HG03354 (cell line): Measurements from ENCODE around the gene TMEM145.
"Not testable (repeated sequence)": the region's sequence is repeated elsewhere in the genome, so short reads cannot be mapped to it uniquely, and the experiment has no call there.

Experiments
- ATAC-seq: cut with Tn5 transposase; IDR thresholded peaks from one replicate; pipeline ENCODE4 v1.9.1; 2021; ENCODE audit warnings: mild to moderate bottlenecking; ENCODE audit not compliant: unreplicated experiment, poor library complexity, severe bottlenecking

Gene TMEM145

DNA sequence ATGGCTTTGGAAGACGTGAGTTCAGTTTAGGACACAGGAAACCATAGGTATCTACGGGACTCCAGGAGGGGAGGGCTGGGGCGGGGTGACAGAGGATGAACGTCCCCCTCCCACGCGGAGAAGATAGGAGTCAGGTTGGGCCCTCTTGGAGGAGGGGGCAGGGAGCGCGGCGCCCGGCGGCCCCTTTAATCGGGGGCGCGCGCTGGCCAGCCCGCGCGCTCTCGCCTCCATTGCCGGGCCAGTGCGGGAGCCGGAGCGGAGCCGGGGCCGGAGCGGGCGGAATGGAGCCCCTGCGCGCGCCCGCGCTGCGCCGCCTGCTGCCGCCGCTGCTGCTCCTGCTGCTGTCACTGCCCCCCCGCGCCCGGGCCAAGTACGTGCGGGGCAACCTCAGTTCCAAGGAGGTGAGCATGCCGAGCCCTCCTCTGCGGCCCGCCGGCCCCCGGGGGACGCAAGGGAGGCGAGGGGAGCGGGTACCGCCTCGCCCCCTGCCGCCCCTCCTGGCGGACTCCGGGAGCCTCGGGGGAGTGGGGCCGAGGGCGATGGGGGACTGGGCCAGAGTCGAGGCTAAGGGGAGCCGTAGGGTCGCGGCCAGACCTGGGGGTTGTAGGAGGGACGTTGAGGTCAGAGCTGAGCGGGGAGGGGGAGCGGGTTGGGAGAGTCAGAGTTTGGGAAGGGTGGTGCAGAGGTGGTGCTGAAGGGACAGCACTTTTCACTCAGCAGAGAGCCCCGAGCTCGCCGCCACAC, at the start of gene TMEM145:
TMEM145 (plus strand) TSS at position 214 of the 744 bp plus-strand sequence; CDS start at position 282, 68 bp downstream.
- no peak for ATAC-seq

DNA sequence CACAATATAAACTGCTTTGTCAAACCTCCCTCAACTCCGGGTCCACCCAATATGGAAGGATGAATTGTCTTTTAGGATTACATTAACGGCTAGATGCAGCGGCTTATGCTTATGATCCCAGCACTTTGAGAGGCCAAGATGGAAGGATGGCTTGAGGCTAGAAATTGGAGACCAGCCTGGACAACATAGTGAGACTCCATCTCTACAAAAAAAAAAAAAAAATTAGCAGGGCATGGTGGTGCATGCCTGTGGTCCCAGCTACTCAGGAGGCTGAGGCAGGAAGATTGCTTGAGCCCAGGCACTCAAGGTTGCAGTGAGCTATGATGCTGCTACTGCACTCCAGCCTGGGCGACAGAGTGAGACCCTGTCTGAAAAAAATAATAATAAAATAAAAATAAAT, 47.0 kb upstream of the TMEM145 start:
- not testable (repeated sequence) for ATAC-seq

DNA sequence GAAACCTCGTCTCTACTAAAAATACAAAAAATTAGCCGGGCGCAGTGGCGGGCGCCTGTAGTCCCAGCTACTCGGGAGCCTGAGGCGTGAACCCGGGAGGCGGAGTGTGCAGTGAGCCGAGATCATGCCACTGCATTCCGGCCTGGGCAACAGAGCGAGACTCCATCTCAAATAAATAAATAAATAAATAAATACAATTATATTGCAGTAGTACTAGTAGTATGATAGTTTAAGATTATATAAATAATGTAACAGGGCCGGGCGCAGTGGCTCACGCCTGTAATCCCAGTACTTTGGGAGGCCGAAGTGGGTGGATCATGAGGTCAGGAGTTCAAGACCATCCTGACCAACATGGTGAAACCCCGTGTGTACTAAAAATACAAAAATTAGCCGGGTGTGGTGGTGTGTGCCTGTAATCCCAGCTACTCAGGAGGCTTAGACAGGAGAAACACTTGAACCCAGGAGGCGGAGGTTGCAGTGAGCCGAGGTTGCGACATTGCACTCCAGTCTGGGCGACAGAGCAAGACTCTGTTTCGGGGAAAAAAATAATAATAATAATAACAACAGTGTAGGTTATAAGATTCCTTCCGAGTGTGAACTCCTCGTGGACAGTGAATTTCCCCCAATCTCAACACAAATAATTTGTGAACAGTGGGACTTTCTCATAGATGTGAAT, 46.0 kb upstream of the TMEM145 start:
- ATAC-seq: not testable (repeated sequence)

DNA sequence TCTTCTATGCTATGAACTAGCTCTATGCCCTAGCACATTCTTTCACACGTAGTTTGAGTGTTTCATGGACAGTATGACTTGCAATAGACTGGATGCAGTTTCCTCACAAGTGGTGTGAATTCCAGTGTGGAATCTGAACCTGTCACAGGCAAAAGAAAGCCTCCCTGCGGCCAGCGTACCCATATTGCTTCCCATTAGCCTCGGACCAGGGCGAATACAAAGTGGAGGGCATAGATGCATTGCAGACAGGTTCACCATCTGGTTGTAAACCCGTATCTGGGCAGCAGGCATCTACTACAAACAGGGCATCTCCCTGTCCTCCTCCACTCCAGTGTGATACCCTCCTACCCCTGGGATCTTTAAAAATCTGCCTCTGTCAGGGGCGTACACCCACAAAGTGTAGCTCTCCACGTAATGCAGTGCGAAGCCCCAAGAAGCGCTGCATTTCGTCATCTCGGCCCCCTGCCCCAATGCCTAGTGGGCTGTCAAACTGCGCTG, 45.4 kb upstream of the TMEM145 start:
- no peak for ATAC-seq

DNA sequence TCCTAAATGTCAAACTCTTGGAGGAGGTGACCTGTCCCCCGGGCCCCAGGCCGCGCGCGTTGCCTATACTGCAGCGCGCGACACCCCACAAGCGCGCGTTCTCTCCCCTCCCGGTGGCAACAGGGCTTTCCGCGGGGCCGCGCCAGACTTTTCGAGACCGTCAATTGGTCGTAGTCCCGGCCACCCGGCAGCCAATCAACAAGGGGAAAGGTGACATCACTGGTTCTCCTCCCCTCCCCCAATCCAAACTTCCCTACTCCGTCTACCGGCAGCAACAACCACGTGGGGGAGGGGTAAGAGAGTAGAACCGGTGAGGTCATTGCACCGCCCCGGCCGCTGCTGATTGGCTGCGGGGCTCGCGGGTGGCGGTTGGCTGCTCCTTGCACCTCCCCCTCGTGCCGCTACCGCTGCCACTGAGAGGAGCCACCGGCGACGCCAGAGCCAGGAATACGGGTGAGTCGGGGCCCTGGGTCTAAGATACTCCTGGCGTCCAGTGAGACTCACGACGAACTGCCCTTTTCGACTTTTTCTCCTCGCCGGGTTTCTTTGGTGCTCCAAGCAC, 44.9 kb upstream of the TMEM145 start:
- ATAC-seq: peak; percentile 62

DNA sequence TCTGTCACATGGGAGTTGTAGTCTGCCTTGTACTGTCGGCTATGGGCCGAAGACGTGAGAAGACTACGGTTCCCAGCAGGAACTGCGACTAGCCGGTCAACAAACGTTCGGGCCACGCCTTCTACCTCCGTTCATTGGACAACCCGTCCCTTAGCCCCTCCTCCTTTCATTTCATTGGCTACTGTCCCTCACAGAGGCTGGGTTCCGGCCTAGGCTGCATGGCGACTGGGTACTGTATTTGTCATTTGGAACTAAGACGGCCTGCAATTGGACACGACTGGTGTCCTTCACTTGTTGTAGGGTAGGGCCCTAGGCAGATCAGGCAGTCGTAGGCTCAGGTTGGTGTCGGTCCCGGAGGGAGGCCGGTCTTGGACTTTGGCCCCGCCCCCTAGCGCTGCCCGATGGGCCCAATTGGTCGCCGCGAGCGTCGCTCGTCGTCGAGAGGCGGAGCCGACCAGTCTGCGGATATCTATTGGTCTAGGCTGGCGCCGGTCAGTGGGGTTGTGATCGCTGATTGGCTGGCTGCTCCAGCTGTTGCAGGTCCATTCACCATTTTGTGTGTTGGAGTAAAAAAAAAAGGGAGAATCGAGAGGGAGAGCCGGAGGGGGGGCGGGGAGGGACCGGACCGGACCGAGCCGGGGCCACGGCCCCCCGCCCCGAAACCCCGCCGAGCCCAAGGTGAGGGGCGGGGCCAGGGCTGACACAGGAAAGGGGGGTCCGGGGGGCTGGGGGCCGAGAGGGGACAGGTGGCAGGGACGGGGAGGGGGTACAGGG, 44.2 kb upstream of the TMEM145 start, which contains the start of gene CIC:
CIC (plus strand) TSS at position 549 of the 774 bp plus-strand sequence. CDS start 2,532 bp downstream, outside the sequence.
- peak; percentile 77 for ATAC-seq

DNA sequence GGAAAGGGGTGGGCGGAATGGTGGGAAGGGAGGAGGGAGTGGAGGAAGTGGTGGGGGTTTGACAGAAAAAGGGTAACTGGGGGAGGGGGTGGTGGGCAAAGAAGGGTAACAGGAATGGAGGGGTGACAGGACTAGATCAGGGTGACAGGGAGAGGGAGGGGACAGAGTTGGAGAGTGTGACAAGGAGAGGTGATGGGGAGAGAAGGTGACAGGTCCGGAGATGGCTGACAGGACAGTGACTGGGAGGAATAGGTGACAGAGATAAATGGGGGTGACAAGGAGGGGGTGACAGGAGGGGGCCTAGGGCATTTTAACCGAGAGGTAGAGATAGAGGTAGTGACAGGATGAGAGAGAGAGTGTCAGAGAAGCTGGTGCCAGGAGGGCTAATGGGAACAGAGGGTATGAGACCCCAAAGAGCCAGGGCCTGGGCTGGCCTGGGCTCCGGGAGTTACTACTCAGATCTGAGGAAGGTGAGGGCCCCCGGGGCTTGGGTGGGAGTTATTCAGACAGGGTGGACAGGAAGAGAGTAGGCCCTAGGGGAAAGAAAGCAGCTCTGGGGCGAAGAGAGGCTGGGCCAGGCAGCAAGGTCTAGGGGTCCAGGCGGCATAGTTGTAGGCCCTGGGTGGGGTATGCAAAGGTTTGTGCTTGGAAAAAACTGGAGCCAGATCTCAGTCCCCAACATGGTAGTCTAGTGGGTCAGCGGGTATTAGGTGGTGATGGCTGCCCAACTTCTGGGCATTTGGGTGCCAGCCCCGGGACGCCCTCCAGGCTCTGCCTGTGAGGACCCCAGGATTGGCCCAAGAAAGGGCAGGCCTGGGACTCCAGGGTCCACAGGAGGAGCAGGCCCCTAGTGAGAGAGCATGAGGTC, 43.4 kb upstream of the TMEM145 start:
- ATAC-seq: no peak

DNA sequence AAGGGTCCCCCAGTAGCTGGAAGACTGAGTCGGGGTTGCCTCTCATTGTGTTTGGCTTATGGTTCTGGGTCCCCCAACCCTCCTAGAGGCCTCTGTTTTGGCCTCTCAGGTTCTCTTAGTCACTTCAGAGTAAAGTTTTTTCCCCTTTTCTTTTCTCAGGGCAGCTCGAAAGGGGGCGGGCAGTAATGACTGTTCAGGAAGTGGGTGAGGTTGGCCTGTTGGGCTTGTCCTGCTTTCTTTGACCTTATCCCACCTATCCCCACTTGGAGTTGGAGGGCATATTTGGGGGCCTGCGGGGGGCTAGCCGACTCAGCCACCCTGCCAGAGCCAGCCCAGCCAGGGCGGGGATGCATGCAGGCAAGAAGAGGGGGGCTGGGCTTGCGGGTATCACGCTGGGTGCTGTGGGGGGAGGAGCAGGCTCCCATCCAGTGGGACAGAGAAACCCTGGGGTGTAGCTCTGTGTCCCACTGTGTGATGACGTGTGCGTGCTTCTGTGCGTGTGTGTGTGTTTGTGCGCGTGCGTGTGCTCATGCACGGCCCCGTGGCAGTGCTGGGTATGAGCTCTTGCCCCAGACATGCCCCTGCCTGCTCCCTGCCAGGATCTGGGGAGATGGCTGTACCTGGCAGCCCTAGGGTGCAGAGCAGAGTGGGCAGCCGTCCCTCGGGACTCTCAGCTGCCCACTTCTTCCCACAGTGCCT, 42.6 kb upstream of the TMEM145 start:
- ATAC-seq: no peak

DNA sequence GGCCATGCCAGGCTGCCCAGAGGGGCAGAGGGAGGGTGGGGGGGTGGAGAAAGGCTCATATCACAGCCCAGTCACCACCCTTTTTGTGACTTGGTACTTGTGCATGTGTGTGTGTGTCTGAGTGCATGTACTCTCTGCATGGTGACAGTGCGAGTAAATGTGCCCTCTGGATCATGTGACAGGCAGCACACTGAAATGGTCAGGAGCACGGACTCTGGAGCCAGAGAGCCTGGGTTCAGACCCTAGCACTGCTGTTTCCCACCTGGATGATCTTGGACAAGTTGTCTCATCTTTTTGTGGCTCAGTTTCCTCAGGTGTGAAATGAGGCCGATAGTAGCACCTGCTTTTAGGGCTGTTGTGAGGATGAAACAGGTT, 42.1 kb upstream of the TMEM145 start:
- no peak for ATAC-seq

DNA sequence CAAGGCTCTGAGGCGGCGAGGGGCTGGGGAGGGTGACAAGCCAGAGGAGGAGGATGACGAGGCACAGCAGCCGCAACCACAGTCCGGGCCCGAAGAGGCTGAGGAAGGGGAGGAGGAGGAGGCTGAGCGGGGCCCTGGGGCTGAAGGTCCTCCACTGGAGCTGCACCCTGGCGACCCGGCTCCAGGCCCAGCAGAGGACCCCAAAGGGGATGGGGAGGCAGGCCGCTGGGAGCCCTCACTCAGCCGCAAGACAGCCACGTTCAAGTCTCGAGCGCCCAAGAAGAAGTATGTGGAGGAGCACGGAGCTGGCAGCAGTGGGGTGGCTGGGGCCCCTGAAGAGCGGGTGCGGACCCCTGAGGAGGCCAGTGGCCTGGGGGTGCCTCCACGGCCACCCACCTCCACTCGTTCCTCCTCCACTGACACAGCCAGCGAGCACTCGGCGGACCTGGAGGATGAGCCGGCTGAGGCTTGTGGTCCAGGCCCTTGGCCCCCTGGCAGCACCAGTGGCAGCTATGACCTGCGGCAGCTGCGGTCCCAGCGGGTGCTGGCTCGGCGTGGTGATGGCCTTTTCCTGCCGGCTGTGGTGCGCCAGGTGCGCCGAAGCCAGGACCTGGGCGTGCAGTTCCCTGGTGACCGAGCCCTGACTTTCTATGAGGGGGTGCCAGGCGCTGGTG, 41.1 kb upstream of the TMEM145 start:
- ATAC-seq: no peak

DNA sequence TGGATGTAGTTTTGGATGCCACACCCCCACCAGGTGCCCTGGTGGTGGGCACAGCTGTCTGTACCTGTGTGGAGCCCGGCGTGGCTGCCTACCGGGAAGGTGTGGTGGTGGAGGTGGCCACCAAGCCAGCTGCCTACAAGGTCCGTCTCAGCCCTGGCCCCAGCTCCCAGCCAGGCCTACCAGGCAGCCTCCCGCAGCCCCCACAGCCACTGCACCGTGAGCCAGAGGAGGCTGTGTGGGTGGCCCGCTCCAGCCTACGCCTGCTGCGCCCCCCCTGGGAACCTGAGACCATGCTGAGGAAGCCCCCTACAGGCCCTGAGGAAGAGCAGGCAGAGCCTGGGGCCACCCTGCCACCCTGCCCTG, 40.6 kb upstream of the TMEM145 start:
- no peak for ATAC-seq

DNA sequence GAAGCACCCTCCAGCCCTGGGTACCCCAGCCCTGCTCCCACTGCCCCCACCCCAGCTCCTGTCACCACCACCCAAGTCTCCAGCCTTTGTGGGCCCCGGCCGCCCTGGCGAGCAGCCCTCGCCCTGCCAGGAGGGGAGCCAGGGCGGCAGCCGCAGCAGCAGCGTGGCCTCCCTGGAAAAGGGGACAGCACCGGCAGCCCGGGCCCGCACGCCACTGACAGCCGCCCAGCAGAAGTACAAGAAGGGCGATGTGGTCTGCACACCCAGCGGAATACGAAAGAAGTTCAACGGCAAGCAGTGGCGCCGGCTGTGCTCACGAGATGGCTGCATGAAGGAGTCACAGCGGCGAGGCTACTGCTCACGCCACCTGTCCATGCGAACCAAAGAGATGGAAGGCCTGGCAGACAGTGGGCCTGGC, 40.1 kb upstream of the TMEM145 start:
- no peak for ATAC-seq

DNA sequence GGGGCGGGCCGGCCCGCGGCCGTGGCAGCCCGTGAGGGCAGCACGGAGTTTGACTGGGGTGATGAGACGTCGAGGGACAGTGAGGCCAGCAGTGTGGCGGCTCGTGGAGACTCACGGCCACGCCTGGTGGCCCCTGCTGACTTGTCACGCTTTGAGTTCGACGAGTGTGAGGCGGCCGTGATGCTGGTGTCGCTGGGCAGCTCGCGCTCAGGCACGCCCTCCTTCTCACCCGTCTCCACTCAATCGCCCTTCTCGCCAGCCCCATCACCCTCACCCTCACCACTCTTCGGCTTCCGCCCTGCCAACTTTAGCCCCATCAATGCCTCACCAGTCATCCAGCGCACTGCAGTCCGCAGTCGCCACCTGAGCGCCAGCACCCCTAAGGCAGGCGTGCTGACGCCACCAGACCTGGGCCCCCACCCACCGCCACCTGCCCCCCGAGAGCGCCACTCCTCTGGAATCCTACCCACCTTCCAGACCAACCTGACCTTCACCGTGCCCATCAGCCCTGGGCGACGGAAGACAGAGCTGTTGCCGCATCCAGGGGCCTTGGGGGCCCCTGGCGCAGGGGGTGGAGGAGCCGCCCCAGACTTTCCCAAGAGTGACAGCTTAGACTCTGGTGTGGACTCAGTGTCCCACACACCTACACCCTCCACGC, 39.6 kb upstream of the TMEM145 start:
- no peak for ATAC-seq

DNA sequence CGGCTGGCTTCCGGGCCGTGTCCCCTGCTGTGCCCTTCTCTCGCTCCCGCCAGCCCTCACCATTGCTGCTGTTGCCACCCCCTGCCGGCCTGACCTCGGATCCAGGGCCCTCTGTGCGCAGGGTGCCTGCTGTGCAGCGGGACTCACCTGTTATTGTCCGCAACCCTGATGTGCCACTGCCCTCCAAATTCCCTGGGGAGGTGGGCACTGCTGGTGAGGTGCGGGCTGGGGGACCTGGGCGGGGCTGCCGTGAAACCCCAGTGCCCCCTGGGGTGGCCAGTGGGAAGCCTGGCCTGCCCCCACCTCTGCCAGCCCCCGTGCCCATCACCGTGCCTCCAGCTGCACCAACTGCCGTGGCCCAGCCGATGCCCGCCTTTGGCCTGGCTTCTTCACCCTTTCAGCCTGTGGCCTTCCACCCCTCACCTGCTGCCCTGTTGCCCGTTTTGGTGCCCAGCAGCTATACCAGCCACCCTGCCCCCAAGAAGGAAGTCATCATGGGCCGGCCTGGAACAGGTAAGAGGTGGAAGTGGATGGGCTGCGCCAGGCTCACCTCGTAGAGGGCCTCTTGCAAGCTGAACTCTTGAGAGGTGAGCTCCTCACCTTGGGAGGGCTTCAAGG, 38.9 kb upstream of the TMEM145 start:
- ATAC-seq: no peak

DNA sequence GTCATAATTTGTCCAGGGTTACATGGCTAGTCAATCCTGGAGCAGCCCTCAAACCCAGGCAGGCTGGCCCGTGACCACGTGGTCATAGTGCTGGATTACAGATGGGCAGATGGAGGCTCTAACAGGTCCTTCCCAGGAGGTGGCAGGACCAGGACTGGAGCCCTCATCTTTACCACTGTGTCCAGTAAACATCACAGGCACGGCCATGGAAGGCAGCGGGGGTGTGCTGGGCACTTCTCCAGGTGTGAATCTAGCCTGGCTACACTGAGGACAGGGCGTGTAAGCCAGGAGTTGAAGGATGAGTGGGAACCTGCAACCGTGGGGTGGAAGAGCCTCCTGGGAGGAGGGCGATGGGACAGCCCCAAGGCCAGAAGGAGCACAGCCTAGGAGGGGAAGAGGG, 38.0 kb upstream of the TMEM145 start:
- ATAC-seq: no peak

DNA sequence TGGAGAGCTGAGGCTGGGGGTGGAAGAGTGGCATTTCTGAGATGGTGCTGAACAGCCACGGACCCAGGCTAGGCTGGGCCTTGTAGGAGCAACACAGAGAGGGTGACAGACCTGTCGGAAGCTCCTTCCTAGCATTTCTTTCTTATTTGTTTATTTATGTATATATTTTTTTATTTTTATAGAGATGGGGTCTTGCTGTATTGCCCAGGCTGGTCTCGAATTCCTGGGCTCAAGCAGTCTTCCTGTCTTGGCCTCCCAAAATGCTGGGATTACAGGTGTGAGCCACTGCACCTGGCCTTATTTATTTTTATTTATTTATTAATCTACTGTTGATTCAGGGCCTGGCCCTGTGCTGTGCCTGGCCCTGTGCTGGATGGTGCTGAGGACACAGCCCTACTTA, 37.6 kb upstream of the TMEM145 start:
- ATAC-seq: no peak

DNA sequence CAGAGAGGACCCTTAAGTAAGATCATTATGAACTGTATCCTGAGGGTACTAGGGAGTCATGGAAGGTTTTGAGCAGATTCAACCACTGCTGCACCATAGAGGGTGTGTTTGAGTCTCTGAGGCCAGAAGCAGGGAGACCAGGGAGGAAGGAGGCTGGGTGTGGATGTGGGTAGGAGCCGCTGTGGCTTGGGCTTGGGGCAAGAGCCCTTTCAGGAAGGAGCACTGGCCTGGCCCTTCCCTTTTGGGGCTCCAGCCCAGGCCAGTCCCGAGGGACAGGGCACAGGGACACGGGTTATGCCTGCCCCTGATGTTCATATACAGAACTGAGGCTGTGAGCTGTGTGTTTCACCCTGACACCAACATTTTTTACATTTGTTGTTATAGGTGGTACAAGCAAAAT, 36.8 kb upstream of the TMEM145 start:
- no peak for ATAC-seq
